Activated naive CD4-positive, alpha-beta T cell treated with Interleukin-2 at 50 U/mL for 16 hours (primary cell): Measurements from ENCODE around the gene ARHGAP23.
"Not testable (repeated sequence)": the region's sequence is repeated elsewhere in the genome, so short reads cannot be mapped to it uniquely, and the experiment has no call there.

Source experiments
- DNase-seq: peaks from one replicate; pipeline ENCODE4 v3.0.0-alpha.2; 2020

The ARHGAP23 gene

DNA sequence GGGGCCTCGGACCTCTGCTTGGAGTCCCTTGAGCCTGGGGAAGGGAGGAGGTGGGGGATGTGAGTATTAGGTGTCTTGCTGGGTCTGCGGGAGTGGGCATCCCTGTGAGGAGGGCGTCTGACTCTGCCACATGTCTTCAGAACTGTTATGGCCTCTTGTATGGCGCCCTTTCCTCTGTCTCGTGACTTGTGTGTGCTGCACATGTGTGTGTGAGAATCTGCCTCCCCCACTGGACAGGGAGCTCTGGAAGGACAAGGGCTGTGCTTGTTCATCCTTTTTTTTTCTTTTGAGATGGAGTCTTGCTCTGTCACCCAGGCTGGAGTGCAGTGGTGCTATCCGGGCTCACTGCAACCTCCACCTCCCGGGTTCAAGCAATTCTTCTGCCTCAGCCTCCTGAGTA is 33.4 kb downstream of the ARHGAP23 start:
- DNase-seq = no peak

DNA sequence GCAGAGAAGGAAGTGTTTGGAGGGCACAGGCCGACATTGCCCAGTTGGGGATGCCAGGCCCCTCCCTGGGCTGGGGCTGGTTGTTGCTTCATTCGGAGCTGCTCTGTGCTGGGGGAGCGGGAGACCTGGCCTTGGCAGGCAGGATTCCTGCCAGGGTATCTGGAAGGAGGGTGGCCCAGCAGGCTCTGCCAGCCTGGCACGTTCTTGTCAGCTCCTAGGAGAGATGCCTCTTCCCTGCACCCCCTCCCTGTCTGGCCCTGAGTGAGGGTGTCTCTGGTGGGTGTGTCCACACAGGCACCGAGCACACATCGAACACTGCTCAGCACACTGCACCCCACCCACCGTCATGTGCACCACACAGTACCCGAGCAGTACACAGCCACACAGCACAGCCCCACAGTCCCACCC is 35.2 kb downstream of the ARHGAP23 start:
- DNase-seq = no peak

DNA sequence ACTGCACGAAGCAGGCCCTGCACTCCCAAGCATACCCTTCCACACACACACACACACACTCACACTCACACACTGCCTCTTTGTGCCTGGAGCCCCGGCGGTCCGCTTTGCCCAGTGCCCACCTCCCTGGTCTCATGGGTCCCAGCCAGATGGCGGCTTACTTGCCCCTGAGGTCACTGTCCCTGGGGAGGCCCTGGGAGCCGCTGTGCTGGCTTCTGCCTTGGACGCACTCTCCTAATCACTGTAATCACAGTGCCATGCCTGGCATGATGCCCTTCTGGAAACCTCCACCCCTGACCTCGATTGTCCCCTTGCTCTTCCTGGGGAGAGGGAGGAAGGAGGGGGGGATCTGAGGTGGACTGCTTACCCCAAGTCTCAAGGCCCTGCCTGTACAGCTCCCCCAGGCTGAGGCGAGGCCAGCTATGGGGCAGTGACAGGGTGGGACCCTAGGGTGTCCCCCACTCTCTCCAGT is 36.0 kb downstream of the ARHGAP23 start:
- no peak for DNase-seq

DNA sequence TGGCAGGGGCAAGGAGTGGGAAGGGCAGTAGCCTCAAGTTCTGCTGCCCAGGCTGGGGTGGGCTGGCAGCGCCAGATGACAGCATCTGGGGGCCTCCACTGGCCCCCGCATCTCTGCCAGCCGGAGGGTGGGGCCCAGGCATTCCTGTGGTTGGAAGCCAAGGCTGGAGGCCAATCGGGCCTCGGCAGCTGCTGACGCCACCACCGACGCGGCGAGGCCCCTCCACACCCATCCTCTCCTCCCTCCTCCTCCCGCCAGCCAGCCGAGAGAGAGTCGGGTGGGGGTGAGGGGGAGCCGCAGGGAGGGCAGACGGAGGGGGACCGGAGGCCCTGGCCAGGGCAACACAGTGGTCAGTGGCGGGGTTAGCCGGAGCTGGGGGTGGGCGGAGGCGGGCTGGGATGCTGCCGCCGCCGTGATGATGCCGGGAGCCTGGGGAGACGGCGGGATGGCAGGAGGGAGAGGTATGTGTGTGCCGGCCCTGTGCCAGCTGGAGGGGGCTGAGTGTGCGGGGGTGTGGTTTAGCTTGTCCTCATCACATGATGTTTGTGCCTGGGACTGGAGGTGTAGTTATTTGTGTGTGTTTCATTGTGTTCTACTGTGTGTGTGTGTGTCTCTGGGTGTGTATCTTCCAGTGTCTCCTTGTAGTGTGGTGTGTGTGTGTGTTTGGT is 36.6 kb downstream of the ARHGAP23 start:
- no peak for DNase-seq

DNA sequence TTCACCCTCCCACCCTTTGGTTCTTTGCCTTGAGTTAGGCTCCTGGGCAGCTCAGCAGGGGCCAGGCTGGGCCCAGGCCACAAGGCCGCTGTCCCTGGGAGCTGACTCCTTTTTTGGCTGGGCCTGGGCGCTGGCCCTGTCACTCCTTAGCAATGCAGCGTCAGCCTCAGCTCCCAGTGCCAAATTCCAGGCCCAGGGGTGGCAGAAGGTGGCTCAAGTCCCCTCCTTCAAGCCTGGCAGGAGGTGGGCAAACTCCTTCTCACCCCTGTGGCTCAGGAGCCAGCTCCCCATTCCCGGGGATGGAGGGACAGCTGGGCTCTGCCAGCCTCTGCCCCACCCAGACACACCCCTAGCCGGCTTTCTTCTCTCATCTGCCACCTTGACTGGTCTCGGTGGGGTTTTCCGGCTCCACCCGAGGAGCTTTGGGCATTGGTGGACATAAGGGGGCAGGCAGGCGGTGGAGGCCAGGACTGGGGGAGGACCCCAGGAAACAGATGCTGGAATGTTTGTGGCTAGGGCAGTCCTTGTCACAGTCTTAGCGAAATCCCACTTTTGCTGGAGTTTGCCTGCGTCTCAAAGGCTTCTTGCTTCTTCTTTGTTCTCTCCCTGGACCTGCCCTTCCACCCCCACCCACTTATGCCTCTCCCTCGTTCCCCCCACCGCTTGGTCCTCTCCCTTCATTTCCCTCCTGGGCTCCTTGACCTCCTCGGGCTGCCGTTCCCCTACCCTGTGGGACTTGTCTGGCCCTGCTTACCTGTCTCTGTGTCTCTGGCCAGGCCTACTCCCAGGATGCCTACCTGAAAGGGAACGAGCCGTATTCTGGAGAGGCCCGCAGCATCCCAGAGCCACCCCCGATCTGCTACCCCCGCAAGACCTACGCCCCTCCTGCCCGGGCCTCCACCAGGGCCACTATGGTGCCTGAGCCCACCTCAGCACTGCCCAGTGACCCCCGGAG is 37.4 kb downstream of the ARHGAP23 start:
- DNase-seq = no peak

DNA sequence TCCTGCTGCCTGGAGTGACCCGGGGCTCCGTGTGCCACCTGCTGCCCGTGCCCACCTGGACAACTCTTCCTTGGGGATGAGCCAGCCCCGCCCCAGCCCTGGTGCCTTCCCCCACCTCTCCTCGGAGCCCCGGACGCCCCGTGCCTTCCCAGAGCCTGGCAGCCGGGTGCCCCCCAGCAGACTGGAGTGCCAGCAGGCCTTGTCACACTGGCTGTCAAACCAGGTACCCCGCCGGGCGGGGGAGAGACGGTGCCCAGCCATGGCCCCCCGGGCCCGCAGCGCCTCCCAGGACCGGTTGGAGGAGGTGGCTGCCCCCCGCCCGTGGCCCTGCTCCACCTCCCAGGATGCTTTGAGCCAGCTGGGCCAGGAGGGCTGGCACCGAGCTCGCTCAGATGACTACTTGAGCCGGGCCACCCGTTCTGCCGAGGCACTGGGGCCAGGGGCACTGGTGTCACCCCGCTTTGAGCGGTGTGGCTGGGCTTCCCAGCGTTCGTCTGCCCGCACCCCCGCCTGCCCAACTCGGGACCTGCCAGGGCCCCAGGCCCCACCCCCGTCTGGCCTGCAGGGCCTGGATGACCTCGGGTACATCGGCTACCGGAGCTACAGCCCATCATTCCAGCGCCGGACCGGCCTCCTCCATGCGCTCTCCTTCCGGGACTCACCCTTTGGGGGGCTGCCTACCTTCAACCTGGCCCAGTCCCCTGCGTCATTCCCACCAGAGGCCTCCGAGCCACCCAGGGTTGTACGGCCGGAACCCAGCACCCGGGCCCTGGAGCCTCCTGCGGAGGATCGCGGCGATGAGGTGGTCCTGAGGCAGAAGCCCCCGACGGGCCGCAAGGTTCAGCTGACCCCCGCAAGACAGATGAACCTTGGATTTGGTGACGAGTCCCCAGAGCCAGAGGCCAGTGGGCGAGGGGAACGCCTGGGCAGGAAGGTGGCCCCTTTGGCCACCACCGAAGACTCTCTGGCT is 38.4 kb downstream of the ARHGAP23 start:
- DNase-seq = no peak

DNA sequence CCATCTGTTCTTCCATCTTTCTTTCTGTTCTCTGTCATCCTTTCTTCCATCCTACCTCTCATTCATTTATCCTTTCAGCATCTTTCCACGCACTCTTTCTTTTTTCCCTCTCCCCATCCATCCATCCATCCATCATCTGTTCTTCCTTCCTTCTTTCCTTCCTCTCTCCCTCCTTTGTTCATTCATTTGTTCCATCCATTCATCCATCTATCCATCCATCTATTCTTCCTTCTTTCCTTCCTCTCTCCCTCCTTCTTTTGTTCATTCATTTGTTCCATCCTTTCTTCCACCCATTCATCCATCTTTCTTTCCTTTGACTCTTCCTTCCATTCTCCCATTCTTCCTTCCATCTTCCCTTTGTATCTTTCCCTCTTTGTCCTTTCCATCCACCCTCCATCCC is 39.2 kb downstream of the ARHGAP23 start:
- DNase-seq = no peak

DNA sequence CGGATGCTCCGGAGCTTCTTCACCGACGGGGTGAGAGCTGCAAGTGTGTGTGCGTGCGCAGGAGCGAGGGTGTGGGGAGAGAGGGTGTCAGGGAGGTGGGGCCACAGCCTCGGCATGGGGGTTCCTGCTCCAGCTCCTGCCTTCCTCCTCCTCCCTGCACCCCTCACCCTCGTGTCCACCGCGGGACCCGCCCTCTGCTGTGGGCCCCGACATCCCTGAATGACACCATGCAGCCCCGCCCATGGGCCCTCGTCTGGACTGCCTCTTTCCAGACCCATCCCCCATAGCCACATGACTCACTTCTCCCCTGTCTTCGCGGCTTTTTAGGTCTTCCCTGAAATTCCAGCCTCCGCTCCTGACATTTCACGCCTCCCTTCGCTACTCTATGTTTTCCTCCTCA is 41.6 kb downstream of the ARHGAP23 start:
- no peak for DNase-seq

DNA sequence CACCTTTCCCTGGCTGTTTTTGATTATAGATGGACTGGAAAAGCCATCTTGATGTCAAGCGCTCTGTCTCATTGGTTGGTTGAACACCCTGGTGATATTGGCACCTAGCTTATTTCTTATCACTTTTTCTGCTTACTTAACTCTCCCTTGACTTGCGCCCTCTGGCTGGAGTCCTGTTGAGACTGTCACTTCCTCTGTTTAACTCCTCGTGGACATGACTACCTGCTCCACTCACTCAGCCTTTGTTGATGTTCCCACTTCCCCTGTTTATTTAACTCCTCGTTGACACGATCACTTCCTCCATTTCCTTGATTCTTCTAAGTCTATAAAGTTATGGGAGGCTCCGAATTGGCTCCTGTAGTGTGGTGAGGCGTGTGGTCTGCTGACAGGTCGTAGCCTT is 43.0 kb downstream of the ARHGAP23 start:
- DNase-seq = not testable (repeated sequence)

DNA sequence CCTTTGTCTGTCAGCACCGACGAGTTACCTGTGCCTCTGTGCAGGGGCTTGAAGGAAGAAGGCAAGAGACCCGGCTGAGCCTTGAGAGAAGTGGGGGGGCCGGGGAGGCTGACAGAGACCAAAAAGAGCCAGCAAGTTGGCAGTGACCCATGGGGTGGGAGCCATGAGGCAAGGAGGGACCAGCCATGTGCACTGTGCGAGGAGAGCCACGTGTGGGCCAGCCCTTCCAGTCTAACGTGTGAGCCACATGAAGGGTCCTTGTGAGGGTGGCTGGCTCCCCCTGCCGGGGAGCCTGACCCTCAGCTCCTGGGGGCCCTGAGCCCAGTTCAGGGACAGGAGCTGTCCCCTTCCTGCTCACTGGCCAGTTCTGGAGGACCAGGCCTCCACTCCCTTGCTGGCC is 46.4 kb downstream of the ARHGAP23 start:
- DNase-seq = not testable (repeated sequence)

DNA sequence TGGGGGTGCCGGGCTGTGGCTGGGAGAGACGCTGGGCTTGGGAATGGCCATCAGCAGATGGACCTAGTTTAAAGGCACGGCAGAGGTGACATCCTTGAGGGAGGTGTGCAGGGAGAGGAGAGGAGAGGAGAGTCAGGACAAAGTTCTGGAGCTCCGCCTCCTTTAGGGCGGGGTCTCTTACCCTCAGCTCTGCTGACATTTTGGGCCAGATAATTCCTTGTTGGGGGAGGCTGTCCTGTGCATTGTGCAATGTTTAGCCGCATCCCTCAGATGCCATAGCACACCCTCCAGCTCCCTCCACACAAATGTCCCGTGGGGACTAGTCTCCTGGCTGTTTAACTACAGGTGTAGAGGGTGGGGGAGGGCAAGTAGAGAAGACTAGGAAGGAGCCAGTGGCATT is 48.3 kb downstream of the ARHGAP23 start:
- DNase-seq = no peak

DNA sequence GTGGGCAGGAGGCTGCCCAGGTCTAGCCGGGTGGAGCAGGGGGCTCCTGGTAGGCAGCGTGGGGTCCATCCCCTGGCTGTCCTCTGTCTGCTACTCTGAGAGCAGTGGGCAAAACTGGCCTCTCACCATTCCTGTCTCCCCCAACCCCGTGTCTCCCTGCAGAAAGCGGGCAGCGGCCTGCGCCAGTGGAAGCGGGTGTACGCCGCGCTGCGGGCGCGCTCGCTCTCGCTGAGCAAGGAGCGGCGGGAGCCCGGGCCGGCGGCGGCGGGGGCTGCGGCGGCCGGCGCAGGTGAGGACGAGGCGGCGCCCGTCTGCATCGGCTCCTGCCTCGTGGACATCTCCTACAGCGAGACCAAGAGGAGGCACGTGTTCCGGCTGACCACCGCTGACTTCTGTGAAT is 49.2 kb downstream of the ARHGAP23 start:
- DNase-seq = not testable (repeated sequence)

DNA sequence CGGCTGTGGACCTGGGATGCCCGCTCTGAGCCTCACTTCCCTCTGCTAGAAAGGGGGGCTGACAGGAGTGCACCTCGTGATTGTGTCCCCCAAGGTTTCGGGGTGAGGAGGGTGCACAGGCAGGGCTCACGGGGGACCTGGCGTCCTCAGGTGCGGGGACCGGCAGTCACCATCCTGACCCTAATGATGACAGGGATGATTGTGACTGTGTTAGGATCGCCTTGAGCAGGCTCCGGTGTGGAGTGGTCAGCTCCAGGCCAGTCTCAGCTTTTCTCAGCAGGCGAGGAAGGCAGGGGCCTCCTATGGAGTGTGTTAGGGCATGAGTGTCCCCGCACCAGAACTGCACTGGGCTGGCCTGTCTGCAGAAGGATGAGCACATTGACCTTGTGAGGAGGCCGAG is 49.7 kb downstream of the ARHGAP23 start:
- DNase-seq = not testable (repeated sequence)

DNA sequence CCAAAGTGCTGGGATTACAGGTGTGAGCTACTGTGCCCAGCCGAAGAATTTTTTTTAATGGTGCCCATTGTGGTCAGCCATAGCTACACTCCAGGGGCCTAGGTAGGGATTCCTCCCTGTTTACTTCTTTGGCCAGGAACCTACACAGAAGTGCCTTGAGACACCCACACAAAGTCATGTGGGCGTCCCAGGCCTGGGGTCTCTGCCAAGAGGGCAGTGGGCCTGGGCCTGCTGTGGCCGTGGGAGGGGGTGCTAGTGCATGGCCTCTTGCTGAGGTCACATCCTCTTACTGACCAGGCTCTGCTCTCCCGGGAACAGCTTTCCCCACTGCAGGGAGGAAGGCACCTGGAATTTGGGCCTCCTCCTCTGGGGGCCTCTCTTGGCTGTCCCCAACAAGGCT is 50.4 kb downstream of the ARHGAP23 start:
- not testable (repeated sequence) for DNase-seq

DNA sequence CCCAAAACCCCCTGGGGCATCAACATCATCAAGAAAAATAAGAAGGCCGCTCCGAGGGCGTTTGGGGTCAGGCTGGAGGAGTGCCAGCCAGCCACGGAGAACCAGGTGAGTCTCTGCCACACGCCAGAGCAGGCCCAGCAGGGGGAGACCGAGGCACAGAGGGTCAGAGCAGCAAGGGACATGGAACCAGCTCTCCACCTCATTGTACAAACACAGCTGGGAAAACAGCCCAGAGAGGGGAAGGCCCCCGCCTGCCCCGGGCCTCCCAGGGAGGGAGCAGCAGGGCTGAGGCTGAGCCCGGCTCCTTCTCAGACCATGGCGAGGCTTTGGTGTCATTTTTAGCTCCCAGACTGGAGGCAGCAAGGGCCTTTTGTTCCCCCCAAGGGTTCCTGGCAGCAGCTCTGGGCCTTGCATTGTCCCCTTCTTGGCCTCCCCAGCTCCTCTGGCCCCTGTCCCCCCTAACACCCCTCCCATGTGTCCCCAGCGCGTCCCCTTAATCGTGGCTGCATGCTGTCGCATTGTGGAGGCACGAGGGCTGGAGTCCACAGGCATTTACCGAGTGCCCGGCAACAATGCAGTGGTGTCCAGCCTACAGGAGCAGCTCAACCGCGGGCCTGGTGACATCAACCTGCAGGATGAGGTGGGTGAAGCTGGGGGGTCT is 53.9 kb downstream of the ARHGAP23 start:
- DNase-seq = not testable (repeated sequence)

DNA sequence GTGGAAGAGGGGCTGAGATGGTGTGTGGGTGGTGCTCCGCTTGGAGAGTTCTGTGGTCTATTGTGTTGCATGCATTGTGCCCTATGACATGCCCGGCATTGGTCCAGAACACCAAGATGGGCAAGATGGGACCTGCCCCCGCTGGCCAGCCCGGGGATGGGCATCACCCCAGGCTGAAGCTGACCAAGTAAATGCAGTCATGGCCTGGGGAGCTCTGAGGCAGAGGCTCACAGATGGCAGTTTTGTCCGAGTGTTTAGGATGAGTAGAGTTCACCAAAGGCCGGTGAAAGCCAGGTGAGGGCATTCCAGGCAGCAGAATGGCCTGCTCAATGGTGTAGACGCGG is 54.4 kb downstream of the ARHGAP23 start:
- not testable (repeated sequence) for DNase-seq

DNA sequence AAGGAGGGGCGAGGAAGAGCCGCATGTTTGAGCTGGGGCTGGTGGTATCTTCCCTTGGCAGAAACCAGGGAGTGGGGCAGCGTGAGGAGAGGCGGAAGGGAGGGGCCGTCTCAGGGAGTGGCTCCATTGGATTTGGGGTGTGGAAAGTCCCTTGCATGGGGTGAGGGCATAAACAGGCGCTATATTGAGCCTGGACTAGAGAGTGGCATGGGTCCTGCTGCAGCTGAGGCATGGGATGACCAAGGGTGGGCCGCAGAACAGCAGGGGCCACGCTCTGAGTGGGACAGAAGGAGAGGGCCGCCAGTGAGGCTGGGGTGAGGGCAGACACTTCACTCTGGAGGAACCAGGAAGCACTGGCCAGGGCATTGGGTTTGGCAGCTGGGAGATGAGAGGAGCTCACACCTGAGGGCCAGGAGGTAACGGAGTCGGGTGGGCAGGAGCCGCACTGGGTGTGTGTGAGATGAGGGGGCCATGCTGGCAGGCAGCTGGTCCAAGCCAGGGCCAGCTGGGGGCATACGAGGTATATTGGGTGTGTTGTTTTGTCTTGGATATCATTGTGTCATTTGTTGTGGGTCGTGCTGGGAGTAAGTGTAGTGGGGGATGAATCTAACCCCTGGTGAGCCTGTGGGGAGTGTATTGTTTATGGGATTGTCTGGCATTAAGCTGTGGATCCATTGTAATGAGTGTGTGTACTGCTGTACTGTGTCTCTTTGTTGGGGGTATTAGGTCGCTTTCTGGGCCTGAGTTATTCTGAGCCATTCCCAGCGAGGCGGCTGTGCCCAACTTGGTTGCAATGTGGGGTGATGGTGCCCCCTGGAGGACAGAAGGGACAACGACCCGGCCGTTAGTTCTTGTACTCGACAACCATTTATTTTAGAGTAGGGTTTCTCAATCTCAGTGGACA is 56.2 kb downstream of the ARHGAP23 start:
- DNase-seq = peak; percentile 68

DNA sequence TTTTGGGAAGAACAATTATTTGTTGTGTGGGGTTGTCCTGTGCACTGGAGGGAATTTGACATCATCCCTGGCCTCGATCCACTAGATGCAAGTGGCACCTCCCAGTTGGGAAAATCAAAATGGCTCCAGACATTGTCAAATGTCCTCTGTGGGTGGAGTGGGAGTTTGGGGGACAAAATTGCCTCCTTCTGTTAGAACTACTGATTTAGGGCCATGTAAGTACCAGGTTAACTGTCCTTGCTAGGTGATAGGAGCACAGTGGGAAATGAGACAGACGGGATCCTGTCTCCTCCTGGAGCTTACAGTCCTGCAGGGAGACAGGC is 56.8 kb downstream of the ARHGAP23 start:
- no peak for DNase-seq

DNA sequence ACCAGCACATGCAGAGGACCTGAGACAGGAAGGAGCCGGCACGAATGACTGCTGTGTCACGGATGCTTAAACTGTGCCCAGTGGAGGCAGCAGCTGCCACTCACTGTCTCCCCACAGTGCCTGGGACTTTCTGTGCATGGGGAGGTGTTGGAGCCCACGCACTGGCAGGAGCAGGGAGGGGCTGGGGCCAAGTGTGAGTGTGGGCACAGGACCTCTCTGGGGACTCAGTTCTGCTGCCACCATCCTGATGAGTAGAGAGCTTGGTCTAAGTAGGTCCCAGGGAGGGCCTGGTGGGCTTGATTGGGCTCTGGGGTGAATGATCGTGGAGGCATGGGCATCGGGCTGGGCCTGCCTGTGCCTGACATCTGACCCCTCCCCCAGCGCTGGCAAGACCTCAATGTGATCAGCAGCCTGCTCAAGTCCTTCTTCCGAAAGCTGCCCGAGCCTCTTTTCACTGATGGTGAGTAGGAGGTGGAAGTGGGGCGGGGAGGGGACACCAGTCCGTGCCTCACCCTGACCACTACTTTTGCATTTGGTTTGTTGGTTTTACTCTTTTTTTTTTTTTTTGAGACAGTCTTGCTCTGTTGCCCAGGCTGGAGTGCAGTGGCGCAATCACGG is 57.5 kb downstream of the ARHGAP23 start:
- peak; percentile 65 for DNase-seq

DNA sequence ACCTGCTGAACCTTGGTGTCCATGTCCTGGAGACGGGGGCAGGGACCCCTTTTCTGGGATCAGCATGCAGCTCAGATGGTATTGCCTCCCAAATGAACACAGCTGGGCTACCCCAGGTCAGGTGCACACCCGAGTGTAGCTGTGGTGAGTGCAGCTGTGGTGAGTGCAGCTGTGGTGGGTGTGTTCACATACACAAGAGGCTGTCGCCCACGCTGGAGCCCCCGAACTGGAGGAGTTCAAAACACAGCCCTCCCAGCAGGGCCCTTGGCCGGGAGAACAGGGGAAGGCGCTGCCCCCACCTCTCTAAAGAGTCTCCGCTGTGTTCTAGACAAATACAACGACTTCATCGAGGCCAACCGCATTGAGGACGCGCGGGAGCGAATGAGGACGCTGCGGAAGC is 61.5 kb downstream of the ARHGAP23 start:
- DNase-seq = not testable (repeated sequence)
